ENCODE data around the gene MYO1G.
"Not testable (repeated sequence)": the region's sequence is repeated elsewhere in the genome, so short reads cannot be mapped to it uniquely, and the experiment has no call there.

MYO1G gene

GRCh38 chr7:44965441-44965903 is 13.3 kb downstream of the MYO1G start:
- no peak for DNase-seq

DNA sequence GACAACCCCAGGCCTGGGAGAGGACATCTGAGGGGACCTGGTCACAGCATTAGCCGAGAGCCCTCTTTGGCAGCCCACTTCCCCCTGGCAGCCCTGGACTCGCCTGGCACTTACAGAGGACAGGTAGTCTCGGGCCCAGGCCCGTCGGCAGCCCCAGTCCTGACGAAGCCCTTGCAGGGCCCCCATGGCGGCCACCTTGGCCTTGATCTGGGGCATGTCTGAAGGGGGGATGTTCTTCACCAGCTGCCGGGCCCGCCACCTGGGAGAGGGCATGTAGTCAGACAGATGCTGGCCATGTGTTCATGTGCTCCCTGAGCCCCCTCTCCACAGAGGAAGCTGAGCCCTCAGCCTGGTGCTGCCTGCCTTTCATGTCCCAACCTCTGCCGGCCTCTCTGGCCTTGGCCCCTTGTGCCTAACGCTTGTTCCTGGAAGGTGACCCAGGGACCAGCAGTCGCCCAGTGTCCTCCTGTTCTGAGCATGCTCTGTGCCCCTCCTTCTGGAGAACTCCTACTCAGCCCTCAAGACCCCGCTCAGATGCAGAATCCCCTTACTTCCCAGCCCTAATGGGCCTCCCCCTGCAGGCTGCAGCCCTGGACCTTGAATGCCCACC is 13.9 kb downstream of the MYO1G start:
- DNase-seq, result no peak

- no peak for DNase-seq
Observed at GRCh38 chr7:44964384-44964830, 14.4 kb downstream of the MYO1G start.

GRCh38 chr7:44963364-44964290 is 15.2 kb downstream of the MYO1G start:
- no peak for DNase-seq

- no peak for DNase-seq
Observed at GRCh38 chr7:44962483-44963251, 16.1 kb downstream of the MYO1G start.

- no peak for DNase-seq
Observed at GRCh38 chr7:44961844-44962482, 16.9 kb downstream of the MYO1G start.

GRCh38 chr7:44960011-44960580 is 18.7 kb downstream of the MYO1G start:
- no peak for DNase-seq

- DNase-seq, result no peak
Observed at GRCh38 chr7:44959433-44959951, 19.3 kb downstream of the MYO1G start.

- DNase-seq, result no peak
Observed at GRCh38 chr7:44958645-44959344, 20.0 kb downstream of the MYO1G start.

DNA sequence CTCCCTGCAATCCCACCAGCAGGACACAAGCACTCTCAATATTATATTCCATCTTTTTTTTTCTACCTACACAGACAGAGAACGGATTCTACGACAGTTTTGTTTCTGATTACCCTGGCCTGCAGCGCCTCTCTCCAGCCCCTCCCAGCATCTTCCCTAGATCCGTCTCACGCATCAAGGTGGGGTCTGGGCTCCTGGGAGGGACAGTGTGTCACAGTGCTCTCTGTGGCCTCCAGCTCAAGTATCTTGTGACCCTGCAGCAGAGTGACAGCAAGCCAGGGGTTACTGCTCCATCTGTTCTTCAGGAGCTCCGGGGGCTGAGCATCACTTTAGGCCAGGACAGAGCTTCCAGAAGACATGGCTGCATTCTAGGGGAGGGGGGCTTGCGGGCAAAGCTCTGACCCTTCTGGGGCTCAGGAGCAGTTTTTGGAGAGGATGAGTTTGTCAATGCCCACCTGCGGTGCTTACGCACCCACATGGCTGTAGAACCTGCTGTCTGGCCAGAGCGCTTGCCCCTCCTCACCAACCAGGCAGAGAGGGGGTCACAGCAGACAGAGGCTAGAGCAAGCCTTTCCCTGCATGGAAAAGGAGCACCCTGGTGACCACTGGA is 22.6 kb downstream of the MYO1G start:
- no peak for DNase-seq

GRCh38 chr7:44955733-44956132 is 23.1 kb downstream of the MYO1G start:
- DNase-seq, result no peak

- DNase-seq, result no peak
Observed at GRCh38 chr7:44953156-44953555, 25.7 kb downstream of the MYO1G start.

DNA sequence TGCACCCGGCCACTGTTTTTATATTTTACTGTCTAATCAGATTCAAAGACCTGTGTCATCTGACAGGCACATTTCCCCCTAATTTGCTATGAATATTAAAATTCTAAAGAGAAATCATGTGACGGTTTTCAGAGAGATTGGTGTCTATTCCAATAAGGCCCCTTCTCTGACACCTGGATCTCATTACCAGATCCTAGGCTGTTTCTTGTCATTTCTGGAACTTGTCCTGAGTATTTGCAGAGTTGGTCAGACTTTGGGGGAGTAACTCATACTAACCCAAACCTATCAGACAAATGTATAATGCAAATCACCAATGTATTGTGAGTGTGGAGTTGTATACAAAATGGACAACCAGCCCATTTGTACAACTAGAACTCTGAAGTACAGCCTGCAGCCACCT is 29.5 kb downstream of the MYO1G start:
- DNase-seq, result no peak

- DNase-seq, result no peak
Observed at GRCh38 chr7:44945479-44945878, 33.3 kb downstream of the MYO1G start.

DNA sequence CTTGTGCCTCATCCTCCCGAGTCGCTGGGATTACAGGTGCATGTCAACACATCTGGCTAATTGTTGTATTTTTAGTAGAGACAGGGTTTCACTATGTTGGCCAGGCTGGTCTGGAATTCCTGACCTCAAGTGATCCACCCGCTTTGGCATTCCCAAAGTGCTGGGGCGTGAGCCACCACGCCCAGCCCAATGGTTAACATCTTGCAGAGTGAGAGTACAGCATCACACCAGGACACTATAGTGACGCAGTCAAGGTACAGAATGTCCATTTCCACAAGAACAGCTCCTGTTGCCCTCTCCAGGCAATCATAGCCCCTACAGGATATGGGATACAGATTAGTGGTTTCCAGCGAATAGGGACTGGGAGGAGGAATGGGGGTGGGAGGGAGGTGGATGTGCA is 34.0 kb downstream of the MYO1G start:
- no peak for DNase-seq

GRCh38 chr7:44943631-44944030 is 35.2 kb downstream of the MYO1G start:
- no peak for DNase-seq

- no peak for DNase-seq
Observed at GRCh38 chr7:44937426-44937825, 41.4 kb downstream of the MYO1G start.

GRCh38 chr7:44936322-44936721 is 42.5 kb downstream of the MYO1G start:
- DNase-seq, result no peak

- no peak for DNase-seq
Observed at GRCh38 chr7:44935583-44935982, 43.2 kb downstream of the MYO1G start.

- no peak for DNase-seq
Observed at GRCh38 chr7:44935016-44935415, 43.8 kb downstream of the MYO1G start.

DNA sequence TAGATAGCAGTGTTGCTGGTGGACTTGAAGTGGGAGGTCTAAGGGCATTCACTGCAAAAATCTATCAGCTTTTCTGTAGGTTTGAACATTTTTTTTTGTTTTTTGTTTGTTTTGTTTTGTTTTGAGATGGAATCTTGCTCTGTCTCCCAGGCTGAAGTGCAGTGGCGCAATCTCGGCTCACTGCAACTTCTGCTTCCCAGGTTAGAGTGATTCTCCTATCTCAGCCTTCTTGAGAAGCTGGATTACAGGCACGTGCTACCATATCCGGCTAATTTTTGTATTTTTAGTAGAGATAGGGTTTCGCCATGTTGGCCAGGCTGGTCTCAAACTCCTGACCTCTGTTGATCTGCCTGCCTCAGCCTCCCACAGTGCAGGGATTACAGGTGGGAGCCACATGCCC is 44.3 kb downstream of the MYO1G start:
- not testable (repeated sequence) for DNase-seq

All from SHP77 (cell line).